K562 (cell line): ENCODE data around the gene FAM174B. TPM values are rescaled to one million over a fixed set of nuclear protein-coding genes. Genes with fewer than 3 reads are reported as not detected.

Experiments used
- ATAC-seq: fragments of 200-7000 bp; cut with Tn5 transposase; 3 replicates; pipeline ENCODE4 v1.9.1; 2020; ENCODE audit warnings: moderate library complexity
- BruUV-seq: library from RNA; stranded (reverse); fragments of 400-500 nt; replicated peaks from 2 replicates; lab custom pipeline; 2021; lab: Mats Ljungman, UMichigan
- CTCF ChIA-PET: fragments of 300-600 bp; formaldehyde crosslinking; extraction: SDS; loops from one replicate; lab custom pipeline; 2021; ENCODE audit warnings: low intra/inter-chr PET ratio; lab: Yijun Ruan, JAX
- POLR2A ChIA-PET: fragments of 300-600, 350-650 bp; sonication (Branson Sonifier 250); formaldehyde crosslinking; extraction: SDS; loops from one replicate; lab custom pipeline; 2021; ENCODE audit warnings: antibody characterized with exemption, inconsistent platforms; lab: Yijun Ruan, JAX
- DNase-seq, 4 experiments: peaks; one replicate each; pipeline versions ENCODE4 v3.0.0 to v3.0.0-alpha.2; 2011 to 2018; ENCODE audit warnings: low spot score in 3 of 4, mixed read lengths in 3 of 4; ENCODE audit errors: extremely low read depth in 1 of 4
- FAIRE-seq: peaks from 2 replicates; lab custom pipeline; 2011; peaks lifted over from hg19 to GRCh38; lab: Jason Lieb, UNC
- H2AFZ ChIP-seq: 2 replicates; pipeline ENCODE4 v1.6.0; 2011; ENCODE audit warnings: low read depth, low read length, control low read depth, inconsistent platforms
- H3K27ac ChIP-seq: fragments of 200-600 bp; 3 replicates; pipeline ENCODE4 v1.8.0; 2011; ENCODE audit warnings: low read depth, mild to moderate bottlenecking, control low read depth, inconsistent platforms, low read length, moderate library complexity, mixed read lengths; ENCODE audit errors: extremely low read depth
- H3K27me3 ChIP-seq, 2 experiments: fragments of 300-600 bp in 1 of 2; 2 replicates in 1 of 2; 3 replicates in 1 of 2; pipeline versions ENCODE4 v1.6.0 to v1.8.0; 2011; ENCODE audit warnings: inconsistent platforms in 2 of 2, low read length in 2 of 2, mild to moderate bottlenecking in 1 of 2, mixed read lengths in 1 of 2, moderate library complexity in 1 of 2; ENCODE audit not compliant: control insufficient read depth in 2 of 2, insufficient read depth in 2 of 2
- H3K36me3 ChIP-seq: fragments of 300-600 bp; 3 replicates; pipeline ENCODE4 v1.8.0; 2011; ENCODE audit warnings: mild to moderate bottlenecking, low read length, inconsistent platforms; ENCODE audit not compliant: control insufficient read depth, insufficient read depth
- H3K4me1 ChIP-seq, 2 experiments: fragments of 200-600 bp in 1 of 2; replicated peaks in 1 of 2; 2 replicates in 1 of 2; 3 replicates in 1 of 2; pipeline versions ENCODE4 v1.5.1 to v1.8.0; 2011; ENCODE audit warnings: inconsistent platforms in 2 of 2, low read length in 2 of 2, mild to moderate bottlenecking in 1 of 2, mixed read lengths in 1 of 2, moderate library complexity in 1 of 2; ENCODE audit not compliant: control insufficient read depth in 2 of 2, insufficient read depth in 2 of 2
- H3K4me2 ChIP-seq: 2 replicates; pipeline ENCODE4 v1.6.1; 2011; ENCODE audit warnings: low read length, control low read depth, inconsistent platforms, mixed read lengths; ENCODE audit not compliant: insufficient read depth
- H3K4me3 ChIP-seq: fragments of 200-600 bp; sonication (generic), shearing (Covaris generic); 2 replicates; pipeline ENCODE4 v1.5.1; 2016; ENCODE audit warnings: control low read depth, inconsistent platforms
- H3K79me2 ChIP-seq: fragments of 200-600 bp; 3 replicates; pipeline ENCODE4 v1.8.0; 2011; ENCODE audit warnings: low read length, inconsistent platforms; ENCODE audit not compliant: control insufficient read depth, insufficient read depth
- H3K9ac ChIP-seq, 2 experiments: 2 replicates each; pipeline versions ENCODE4 v1.6.0 to v1.6.1; 2011; ENCODE audit warnings: low read depth in 2 of 2, low read length in 2 of 2, control low read depth in 1 of 2, inconsistent platforms in 1 of 2, mild to moderate bottlenecking in 1 of 2, mixed read lengths in 1 of 2; ENCODE audit not compliant: insufficient read depth in 1 of 2
- H3K9me1 ChIP-seq: one replicate; pipeline ENCODE4 v1.6.0; 2011; ENCODE audit warnings: inconsistent platforms, mild to moderate bottlenecking, low read length, moderate library complexity; ENCODE audit not compliant: control insufficient read depth, insufficient read depth
- H3K9me3 ChIP-seq: replicated peaks from 2 replicates; pipeline ENCODE4 v1.5.1; 2011; ENCODE audit warnings: low read depth, low read length, inconsistent platforms; ENCODE audit not compliant: control insufficient read depth, insufficient read depth
- H4K20me1 ChIP-seq: replicated peaks from 2 replicates; pipeline ENCODE4 v1.6.1; 2011; ENCODE audit warnings: low read length, inconsistent platforms, mixed read lengths; ENCODE audit not compliant: control insufficient read depth, insufficient read depth
- BRD4 ChIP-seq: fragments of 200-600 bp; sonication (generic); IDR thresholded peaks from 2 replicates; pipeline ENCODE4 v1.6.1; 2017; ENCODE audit warnings: inconsistent platforms
- CBX2 ChIP-seq: fragments of 200-600 bp; sonication (generic); IDR thresholded peaks from one replicate; pipeline ENCODE4 v1.6.1; 2012; ENCODE audit warnings: mild to moderate bottlenecking, low read length, inconsistent platforms; ENCODE audit not compliant: insufficient read depth, poor library complexity, severe bottlenecking
- NKRF ChIP-seq: fragments of 450-650 bp; IDR thresholded peaks from 2 replicates; pipeline ENCODE4 v1.6.1; 2016; ENCODE audit warnings: borderline replicate concordance
- PTBP1 ChIP-seq: fragments of 200-400 bp; formaldehyde crosslinking; IDR thresholded peaks from 2 replicates; pipeline ENCODE4 v1.6.1; 2017; ENCODE audit warnings: low read depth, low read length
- STAT5B ChIP-seq: fragments of 250-450 bp; sonication (Bioruptor Pico); IDR thresholded peaks from 2 replicates; pipeline ENCODE4 v1.8.0; 2021; ENCODE audit warnings: mild to moderate bottlenecking, inconsistent platforms
- ZNF184 ChIP-seq: sonication (generic); formaldehyde crosslinking; IDR thresholded peaks from 2 replicates; pipeline ENCODE4 v1.5.0; 2020; ENCODE audit warnings: missing genetic modification reagents
- ZNF324 ChIP-seq: fragments of 250-450 bp; sonication (Bioruptor Pico); IDR thresholded peaks from 2 replicates; pipeline ENCODE4 v1.4.0; 2020; ENCODE audit warnings: mild to moderate bottlenecking
- ZNF561 ChIP-seq: fragments of 450-650 bp; formaldehyde crosslinking; conservative IDR thresholded peaks from 2 replicates; pipeline ENCODE4 v1.4.0; 2020; ENCODE audit warnings: mild to moderate bottlenecking, moderate library complexity
- WGBS: fragments of 100-300 bp; shearing (Covaris generic); methylation state at CpG from one replicate; pipeline ENCODE4 v1.1.6; 2016; ENCODE audit warnings: low coverage, mixed read lengths; ENCODE audit not compliant: insufficient coverage; ENCODE audit errors: missing lambda C conversion rate; 5-methylcytosine and 5-hydroxymethylcytosine counted together
- in situ Hi-C: fragments of 300-500 bp; cut with MboI; formaldehyde crosslinking; loops from 4 replicates; pipeline ENCODE4 v1.15.0; 2018; ENCODE audit warnings: inconsistent platforms, mixed read lengths
- intact Hi-C: fragments of 100-400 bp; cut with micrococcal nuclease; formaldehyde crosslinking; loops from 2 replicates; pipeline ENCODE4 v1.14.2; 2022
- polyA plus RNA-seq, 8 experiments: library from polyadenylated mRNA; depleted of rRNA in 4 of 8; stranded (reverse) in 5 of 8; unstranded in 3 of 8; fragments of >200 nt; fragmentation: Nextera tagmentation in 2 of 8; fragmentation: Illumina TruSeq in 1 of 8; extraction: Ambion mirVana in 2 of 8; extraction: Trizol in 1 of 8; gene quantifications; 2 replicates each; pipeline versions ENCODE4 v1.2.1 to v1.2.3, GENCODE V29; 2011 to 2014; ENCODE audit warnings: inconsistent platforms in 1 of 8, missing spikeins in 1 of 8
- total RNA-seq, 7 experiments: library from RNA; depleted of rRNA in 6 of 7; stranded (reverse); fragments of >200 nt in 6 of 7; fragmentation: Illumina TruSeq in 2 of 7; extraction: Trizol in 2 of 7; gene quantifications; 2 replicates each; pipeline versions ENCODE4 v1.2.1 to v1.2.3, GENCODE V29; 2011 to 2021; ENCODE audit warnings: low replicate concordance in 1 of 7
- TF ChIP-seq, protein P1 (sequence below), 2 experiments: fragments of 450-650 bp in 1 of 2; IDR thresholded peaks; 2 replicates each; pipeline ENCODE4 v1.6.1; 2011 to 2017; ENCODE audit warnings: low read depth in 2 of 2, antibody characterized with exemption in 1 of 2, borderline replicate concordance in 1 of 2, low read length in 1 of 2, mild to moderate bottlenecking in 1 of 2, mixed read lengths in 1 of 2; ENCODE audit not compliant: control insufficient read depth in 1 of 2
- TF ChIP-seq, protein P2 (sequence below): fragments of 450-650 bp; IDR thresholded peaks from 2 replicates; pipeline ENCODE4 v1.6.1; 2018; ENCODE audit not compliant: partially characterized antibody
- TF ChIP-seq, protein P3 (sequence below), 2 experiments: fragments of 250-450 bp in 1 of 2; fragments of 450-650 bp in 1 of 2; sonication (Bioruptor Pico) in 1 of 2; IDR thresholded peaks; 2 replicates each; pipeline versions ENCODE4 v1.6.1 to v1.8.0; 2016 to 2021; ENCODE audit warnings: mild to moderate bottlenecking in 2 of 2, moderate library complexity in 2 of 2, missing compliant biosample characterization in 1 of 2, missing genetic modification characterization in 1 of 2

The FAM174B gene
- total and polyA plus RNA-seq, 9 of the 15 experiments (the other 6 are each of a cell fraction or from before 2014, with no cell fraction given) = 0.39 to 2.7 (median 1.9) TPM; not detected in 1

- BruUV-seq = no TSS peak
- FAIRE-seq = no peak
- TF ChIP-seq ZNF184 (CRISPR knock-in tag) (no peak), ZNF324 (CRISPR knock-in tag) (no peak), CBX2 (no peak), BRD4 (no peak), STAT5B (CRISPR knock-in tag) (no peak), PTBP1 (no peak), ZNF561 (CRISPR knock-in tag) (no peak), NKRF (no peak)
- TF ChIP-seq, protein P1, sequence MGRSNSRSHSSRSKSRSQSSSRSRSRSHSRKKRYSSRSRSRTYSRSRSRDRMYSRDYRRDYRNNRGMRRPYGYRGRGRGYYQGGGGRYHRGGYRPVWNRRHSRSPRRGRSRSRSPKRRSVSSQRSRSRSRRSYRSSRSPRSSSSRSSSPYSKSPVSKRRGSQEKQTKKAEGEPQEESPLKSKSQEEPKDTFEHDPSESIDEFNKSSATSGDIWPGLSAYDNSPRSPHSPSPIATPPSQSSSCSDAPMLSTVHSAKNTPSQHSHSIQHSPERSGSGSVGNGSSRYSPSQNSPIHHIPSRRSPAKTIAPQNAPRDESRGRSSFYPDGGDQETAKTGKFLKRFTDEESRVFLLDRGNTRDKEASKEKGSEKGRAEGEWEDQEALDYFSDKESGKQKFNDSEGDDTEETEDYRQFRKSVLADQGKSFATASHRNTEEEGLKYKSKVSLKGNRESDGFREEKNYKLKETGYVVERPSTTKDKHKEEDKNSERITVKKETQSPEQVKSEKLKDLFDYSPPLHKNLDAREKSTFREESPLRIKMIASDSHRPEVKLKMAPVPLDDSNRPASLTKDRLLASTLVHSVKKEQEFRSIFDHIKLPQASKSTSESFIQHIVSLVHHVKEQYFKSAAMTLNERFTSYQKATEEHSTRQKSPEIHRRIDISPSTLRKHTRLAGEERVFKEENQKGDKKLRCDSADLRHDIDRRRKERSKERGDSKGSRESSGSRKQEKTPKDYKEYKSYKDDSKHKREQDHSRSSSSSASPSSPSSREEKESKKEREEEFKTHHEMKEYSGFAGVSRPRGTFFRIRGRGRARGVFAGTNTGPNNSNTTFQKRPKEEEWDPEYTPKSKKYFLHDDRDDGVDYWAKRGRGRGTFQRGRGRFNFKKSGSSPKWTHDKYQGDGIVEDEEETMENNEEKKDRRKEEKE (IDR thresholded peaks at IDR 0.05; ENCODE audit: borderline replicate concordance in 1 of 2, control insufficient read depth in 1 of 2, low read depth in 2 of 2, low read length in 1 of 2) = no peak
- TF ChIP-seq, protein P2, sequence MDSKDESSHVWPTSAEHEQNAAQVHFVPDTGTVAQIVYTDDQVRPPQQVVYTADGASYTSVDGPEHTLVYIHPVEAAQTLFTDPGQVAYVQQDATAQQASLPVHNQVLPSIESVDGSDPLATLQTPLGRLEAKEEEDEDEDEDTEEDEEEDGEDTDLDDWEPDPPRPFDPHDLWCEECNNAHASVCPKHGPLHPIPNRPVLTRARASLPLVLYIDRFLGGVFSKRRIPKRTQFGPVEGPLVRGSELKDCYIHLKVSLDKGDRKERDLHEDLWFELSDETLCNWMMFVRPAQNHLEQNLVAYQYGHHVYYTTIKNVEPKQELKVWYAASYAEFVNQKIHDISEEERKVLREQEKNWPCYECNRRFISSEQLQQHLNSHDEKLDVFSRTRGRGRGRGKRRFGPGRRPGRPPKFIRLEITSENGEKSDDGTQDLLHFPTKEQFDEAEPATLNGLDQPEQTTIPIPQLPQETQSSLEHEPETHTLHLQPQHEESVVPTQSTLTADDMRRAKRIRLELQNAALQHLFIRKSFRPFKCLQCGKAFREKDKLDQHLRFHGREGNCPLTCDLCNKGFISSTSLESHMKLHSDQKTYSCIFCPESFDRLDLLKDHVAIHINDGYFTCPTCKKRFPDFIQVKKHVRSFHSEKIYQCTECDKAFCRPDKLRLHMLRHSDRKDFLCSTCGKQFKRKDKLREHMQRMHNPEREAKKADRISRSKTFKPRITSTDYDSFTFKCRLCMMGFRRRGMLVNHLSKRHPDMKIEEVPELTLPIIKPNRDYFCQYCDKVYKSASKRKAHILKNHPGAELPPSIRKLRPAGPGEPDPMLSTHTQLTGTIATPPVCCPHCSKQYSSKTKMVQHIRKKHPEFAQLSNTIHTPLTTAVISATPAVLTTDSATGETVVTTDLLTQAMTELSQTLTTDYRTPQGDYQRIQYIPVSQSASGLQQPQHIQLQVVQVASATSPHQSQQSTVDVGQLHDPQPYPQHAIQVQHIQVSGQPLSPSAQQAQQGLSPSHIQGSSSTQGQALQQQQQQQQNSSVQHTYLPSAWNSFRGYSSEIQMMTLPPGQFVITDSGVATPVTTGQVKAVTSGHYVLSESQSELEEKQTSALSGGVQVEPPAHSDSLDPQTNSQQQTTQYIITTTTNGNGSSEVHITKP = no peak
- TF ChIP-seq, protein P3, sequence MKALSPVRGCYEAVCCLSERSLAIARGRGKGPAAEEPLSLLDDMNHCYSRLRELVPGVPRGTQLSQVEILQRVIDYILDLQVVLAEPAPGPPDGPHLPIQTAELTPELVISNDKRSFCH (CRISPR knock-in tag; IDR thresholded peaks at IDR 0.05) = no peak
- TF ChIP-seq, protein P3 (tag; IDR thresholded peaks at IDR 0.05) = no peak
Observed at GRCh38 chr15:92613841-92614240, 41.7 kb downstream of the FAM174B start.

More at GRCh38 chr15:92613841-92614240, 41.7 kb downstream of the FAM174B start:
- H4K20me1 ChIP-seq = no peaks in the 10 kb centered on the region; the same call in none of the 2 replicates
- WGBS = 11% methylated on average over 7 of the region's 7 CpGs
- H3K36me3 ChIP-seq = no peaks in the 10 kb centered on the region
- H3K4me2 ChIP-seq = no peak overlapping the region
- POLR2A ChIA-PET = interaction anchor here (0.5 to 1.7 kb wide), 3 partner anchors 9 to 306 kb away, joined by 3 to 6 read pairs (median 3); no protein-coding TSS in a partner anchor
- H3K27ac ChIP-seq = no peak overlapping the region
- no peak for DNase-seq
- no peak overlapping the region for H3K9ac ChIP-seq
- no peaks in the 10 kb centered on the region for H3K9me1 ChIP-seq
- ATAC-seq = no peak
- no peaks in the 10 kb centered on the region for H3K79me2 ChIP-seq
- no peak overlapping the region for H3K4me3 ChIP-seq
- in situ Hi-C loops = no loop called here
- H2AFZ ChIP-seq = no peak overlapping the region
- intact Hi-C loops = loop anchor here (5.0 to 10.0 kb wide), 2 partner anchors 103 to 301 kb away; no protein-coding TSS in a partner anchor
- H3K27me3 ChIP-seq = peaks cover 0 to 23% of the 10 kb centered on the region in 2 experiments; a peak in 4 of 5 replicates
- no peaks in the 10 kb centered on the region for H3K9me3 ChIP-seq
- peaks cover 20 to 27% of the 10 kb centered on the region in 2 experiments; a peak in 4 of 5 replicates for H3K4me1 ChIP-seq
- CTCF ChIA-PET = no interaction called here
